Measurements from ENCODE around the gene CALHM3.

CALHM3 gene

GRCh38 chr10:103441206-103441605, 37.8 kb downstream of the CALHM3 start:
- DNase-seq (ENCODE audit: low read depth) = no peak
- TF ChIP-seq CTCF (conservative IDR thresholded peaks at IDR 0.05; ENCODE audit: low read length) = no peak
- H3K4me3 ChIP-seq (ENCODE audit: low read length) = no peak overlapping the region

GRCh38 chr10:103440416-103440815, 38.6 kb downstream of the CALHM3 start:
- no peak for TF ChIP-seq CTCF (conservative IDR thresholded peaks at IDR 0.05; ENCODE audit: low read length)
- H3K4me3 ChIP-seq (ENCODE audit: low read length) = no peak overlapping the region
- DNase-seq (ENCODE audit: low read depth) = no peak

DNA sequence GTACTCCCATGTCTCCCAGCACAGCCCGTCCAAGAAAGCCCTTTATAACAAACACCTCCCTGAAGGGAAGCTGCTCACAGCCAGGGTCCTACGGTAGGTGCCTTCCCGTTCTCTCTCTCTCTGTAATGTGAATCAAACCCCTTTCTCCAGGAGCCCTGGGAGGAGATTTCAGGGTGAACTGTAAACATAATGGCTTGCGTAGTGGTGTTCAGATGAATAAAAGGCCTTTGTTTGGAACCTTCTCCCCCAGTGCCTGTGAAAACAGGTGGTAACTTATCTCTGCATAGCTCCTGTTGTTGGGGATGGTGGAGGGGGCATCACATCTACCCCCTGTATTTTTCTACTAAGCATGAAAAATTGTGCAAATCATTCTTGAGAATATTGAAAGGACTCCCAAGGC, 39.3 kb downstream of the CALHM3 start:
- no peak overlapping the region for H3K4me3 ChIP-seq (ENCODE audit: low read length)
- no peak for DNase-seq (ENCODE audit: low read depth)

DNA sequence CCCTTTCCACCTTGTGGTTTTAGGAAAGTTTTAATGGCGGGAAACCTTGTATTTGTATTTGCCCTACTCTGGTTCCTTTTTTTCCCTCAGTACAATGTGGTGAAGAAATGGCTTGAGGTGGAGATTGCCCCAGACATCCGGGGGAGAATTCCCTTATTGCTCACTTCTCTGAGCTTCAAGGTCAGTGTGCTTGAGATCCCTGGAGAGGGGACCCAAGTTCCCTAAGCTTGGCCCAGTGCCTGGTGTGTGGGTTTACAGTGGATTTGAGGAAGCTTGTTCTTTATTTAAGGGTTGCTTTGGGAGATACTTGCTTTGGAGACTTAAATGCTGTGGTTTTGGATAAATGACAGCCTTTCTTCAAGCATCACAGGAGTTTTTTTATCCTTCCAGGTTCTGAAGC, 45.2 kb downstream of the CALHM3 start:
- no peak for TF ChIP-seq CTCF (conservative IDR thresholded peaks at IDR 0.05; ENCODE audit: low read length)
- DNase-seq (ENCODE audit: low read depth) = peak; percentile 33

More for the DNA sequence above, 39.3 kb downstream of the CALHM3 start:
- no peak for TF ChIP-seq CTCF (conservative IDR thresholded peaks at IDR 0.05; ENCODE audit: low read length)

DNA sequence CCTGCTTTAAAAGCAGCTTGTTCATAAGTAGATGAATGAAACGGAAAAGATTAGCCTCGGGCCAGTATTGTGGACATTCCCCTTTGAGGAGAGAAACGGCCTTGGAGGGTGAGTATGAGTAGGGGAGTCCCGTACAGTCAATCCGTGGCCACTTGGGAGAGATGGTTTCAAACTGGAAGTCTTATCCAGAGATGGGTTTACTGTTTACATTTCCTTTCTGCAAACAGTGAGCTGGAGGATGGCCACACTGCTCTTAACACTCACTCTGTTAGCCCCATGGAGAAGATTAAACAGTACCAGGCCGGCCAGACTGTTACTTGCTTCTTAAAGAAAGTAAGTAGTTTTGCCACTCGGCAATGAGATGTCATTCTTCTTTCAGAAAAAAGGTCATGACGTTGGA, 47.1 kb downstream of the CALHM3 start:
- H3K4me3 ChIP-seq (ENCODE audit: low read length) = no peak overlapping the region
- no peak for DNase-seq (ENCODE audit: low read depth)
- no peak for TF ChIP-seq CTCF (conservative IDR thresholded peaks at IDR 0.05; ENCODE audit: low read length)

More for the DNA sequence above, 45.2 kb downstream of the CALHM3 start:
- H3K4me3 ChIP-seq (ENCODE audit: low read length) = no peak overlapping the region

DNA sequence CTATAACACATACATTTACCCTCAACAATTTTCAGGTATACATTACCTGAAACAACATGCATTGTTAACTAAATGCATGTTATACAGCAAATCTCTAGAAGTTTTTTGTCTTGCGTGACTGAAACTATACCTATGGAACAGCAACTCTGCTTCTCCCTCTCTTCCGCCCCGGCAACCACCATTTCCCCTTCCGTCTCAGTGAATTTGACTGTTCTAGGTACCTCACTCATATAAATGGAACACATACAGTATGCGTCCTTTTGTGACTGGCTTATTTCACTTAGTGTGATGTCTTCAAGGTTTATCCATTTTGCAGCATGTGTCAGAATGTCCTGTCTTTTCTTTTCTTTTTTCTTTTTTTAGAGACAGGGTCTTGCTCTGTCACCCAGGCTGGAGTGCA, 49.4 kb downstream of the CALHM3 start:
- DNase-seq (ENCODE audit: low read depth) = no peak
- H3K4me3 ChIP-seq (ENCODE audit: low read length) = no peak overlapping the region
- no peak for TF ChIP-seq CTCF (conservative IDR thresholded peaks at IDR 0.05; ENCODE audit: low read length)

GRCh38 chr10:103428989-103429643, 49.9 kb downstream of the CALHM3 start:
- H3K4me3 ChIP-seq (ENCODE audit: low read length) = no peak overlapping the region
- TF ChIP-seq CTCF (conservative IDR thresholded peaks at IDR 0.05; ENCODE audit: low read length) = no peak
- no peak for DNase-seq (ENCODE audit: low read depth)
